Activated CD4-positive, alpha-beta memory T cell treated with anti-CD3 and anti-CD28 coated beads for 36 hours (primary cell): Measurements from ENCODE around the gene CRISP1. TPM values are rescaled to one million over a fixed set of nuclear protein-coding genes. Genes with fewer than 3 reads are reported as not detected.
"Not testable (repeated sequence)": the region's sequence is repeated elsewhere in the genome, so short reads cannot be mapped to it uniquely, and the experiment has no call there.

ENCODE experiments used
- CTCF ChIA-PET: fragments of 350-600 bp; sonication (Branson Sonifier 250); formaldehyde crosslinking; loops from one replicate; lab custom pipeline; 2021; ENCODE audit warnings: antibody characterized with exemption, inconsistent platforms; lab: Charles Lee
- POLR2A ChIA-PET: fragments of 350-600 bp; sonication (Branson Sonifier 250); formaldehyde crosslinking; loops from one replicate; lab custom pipeline; 2021; ENCODE audit warnings: antibody characterized with exemption; lab: Charles Lee
- DNase-seq: peaks from one replicate; pipeline ENCODE4 v3.0.0-alpha.2; 2020
- H3K27ac Mint-ChIP-seq: one replicate; pipeline ENCODE4 v1.8.0; 2021; ENCODE audit warnings: mixed read lengths
- H3K27me3 Mint-ChIP-seq: one replicate; pipeline ENCODE4 v1.8.0; 2021; ENCODE audit warnings: mixed read lengths
- H3K36me3 Mint-ChIP-seq: one replicate; pipeline ENCODE4 v1.8.0; 2021; ENCODE audit warnings: mixed read lengths
- H3K4me1 Mint-ChIP-seq: one replicate; pipeline ENCODE4 v1.8.0; 2021; ENCODE audit warnings: low read depth, mixed read lengths
- H3K4me3 Mint-ChIP-seq: one replicate; pipeline ENCODE4 v1.8.0; 2021; ENCODE audit warnings: mild to moderate bottlenecking, mixed read lengths
- H3K9me3 Mint-ChIP-seq: one replicate; pipeline ENCODE4 v1.8.0; 2021; ENCODE audit warnings: mixed read lengths
- intact Hi-C: fragments of 100-400 bp; cut with micrococcal nuclease; formaldehyde crosslinking; loops from one replicate; pipeline ENCODE4 v1.15.1; 2023
- total RNA-seq, 2 experiments: library from RNA; stranded (reverse); gene quantifications; one replicate each; pipeline ENCODE4 v1.2.3, GENCODE V29; 2021

The CRISP1 gene
- total RNA-seq: not detected

- H3K4me1 Mint-ChIP-seq: no peaks in the 10 kb centered on the region
- no peak within 1 kb of the TSS for H3K4me3 Mint-ChIP-seq
- no peaks in the 10 kb centered on the region for H3K27me3 Mint-ChIP-seq
- H3K9me3 Mint-ChIP-seq: peaks cover 3% of the 10 kb centered on the region
- no peak for DNase-seq
- no peaks in the 10 kb centered on the region for H3K36me3 Mint-ChIP-seq
- intact Hi-C loops: no loop called here
- POLR2A ChIA-PET: no interaction called here
- CTCF ChIA-PET: no interaction called here
- no peak within 1 kb of the TSS for H3K27ac Mint-ChIP-seq
Measured at GRCh38 chr6:49866485-49866943, at the start of gene CRISP1. Gene CRISP1, minus strand, starts transcription at chr6:49866535. Its CDS starts 9,135 bp downstream, at chr6:49857400.

GRCh38 chr6:49915035-49915434, 48.7 kb upstream of the CRISP1 start:
- H3K4me1 Mint-ChIP-seq: no peaks in the 10 kb centered on the region
- intact Hi-C loops: no loop called here
- H3K9me3 Mint-ChIP-seq: no peaks in the 10 kb centered on the region
- no peaks in the 10 kb centered on the region for H3K36me3 Mint-ChIP-seq
- CTCF ChIA-PET: no interaction called here
- POLR2A ChIA-PET: no interaction called here
- no peak overlapping the region for H3K4me3 Mint-ChIP-seq
- H3K27ac Mint-ChIP-seq: no peak overlapping the region
- no peak for DNase-seq
- H3K27me3 Mint-ChIP-seq: no peaks in the 10 kb centered on the region

GRCh38 chr6:49913636-49914375, 47.5 kb upstream of the CRISP1 start:
- Mint-ChIP-seq H3K4me3 (no peak overlapping the region), H3K9me3 (no peaks in the 10 kb centered on the region), H3K27me3 (no peaks in the 10 kb centered on the region), H3K4me1 (no peaks in the 10 kb centered on the region), H3K36me3 (no peaks in the 10 kb centered on the region), H3K27ac (no peak overlapping the region)
- ChIA-PET POLR2A (no interaction called here), CTCF (no interaction called here)
- intact Hi-C loops: no loop called here
- no peak for DNase-seq

GRCh38 chr6:49912196-49912595, 45.9 kb upstream of the CRISP1 start:
- Mint-ChIP-seq H3K27ac (no peak overlapping the region), H3K36me3 (no peaks in the 10 kb centered on the region), H3K4me1 (no peaks in the 10 kb centered on the region), H3K4me3 (no peak overlapping the region), H3K9me3 (no peaks in the 10 kb centered on the region), H3K27me3 (no peaks in the 10 kb centered on the region)
- DNase-seq: no peak
- ChIA-PET POLR2A (no interaction called here), CTCF (no interaction called here)
- intact Hi-C loops: no loop called here

GRCh38 chr6:49911252-49911651, 44.9 kb upstream of the CRISP1 start:
- POLR2A ChIA-PET: no interaction called here
- H3K4me1 Mint-ChIP-seq: no peaks in the 10 kb centered on the region
- H3K9me3 Mint-ChIP-seq: no peaks in the 10 kb centered on the region
- intact Hi-C loops: no loop called here
- H3K4me3 Mint-ChIP-seq: no peak overlapping the region
- CTCF ChIA-PET: no interaction called here
- no peak overlapping the region for H3K27ac Mint-ChIP-seq
- no peak for DNase-seq
- no peaks in the 10 kb centered on the region for H3K36me3 Mint-ChIP-seq
- no peaks in the 10 kb centered on the region for H3K27me3 Mint-ChIP-seq

GRCh38 chr6:49909563-49909962, 43.2 kb upstream of the CRISP1 start:
- H3K27ac Mint-ChIP-seq: no peak overlapping the region
- DNase-seq: no peak
- no peaks in the 10 kb centered on the region for H3K27me3 Mint-ChIP-seq
- CTCF ChIA-PET: no interaction called here
- H3K36me3 Mint-ChIP-seq: no peaks in the 10 kb centered on the region
- no peak overlapping the region for H3K4me3 Mint-ChIP-seq
- intact Hi-C loops: no loop called here
- POLR2A ChIA-PET: no interaction called here
- H3K4me1 Mint-ChIP-seq: no peaks in the 10 kb centered on the region
- H3K9me3 Mint-ChIP-seq: no peaks in the 10 kb centered on the region

- H3K27me3 Mint-ChIP-seq: no peaks in the 10 kb centered on the region
- no peak overlapping the region for H3K4me3 Mint-ChIP-seq
- intact Hi-C loops: no loop called here
- POLR2A ChIA-PET: no interaction called here
- H3K9me3 Mint-ChIP-seq: no peaks in the 10 kb centered on the region
- H3K4me1 Mint-ChIP-seq: no peaks in the 10 kb centered on the region
- CTCF ChIA-PET: interaction anchor here (0.7 kb wide), 1 partner anchor 428 kb away, joined by 3 read pairs; no protein-coding TSS in a partner anchor
- H3K36me3 Mint-ChIP-seq: no peaks in the 10 kb centered on the region
- no peak for DNase-seq
- H3K27ac Mint-ChIP-seq: no peak overlapping the region
Measured at GRCh38 chr6:49906526-49906925, 40.2 kb upstream of the CRISP1 start.

- H3K9me3 Mint-ChIP-seq: no peaks in the 10 kb centered on the region
- no peak for DNase-seq
- no peak overlapping the region for H3K4me3 Mint-ChIP-seq
- H3K36me3 Mint-ChIP-seq: no peaks in the 10 kb centered on the region
- CTCF ChIA-PET: no interaction called here
- intact Hi-C loops: no loop called here
- POLR2A ChIA-PET: no interaction called here
- H3K27ac Mint-ChIP-seq: no peak overlapping the region
- H3K27me3 Mint-ChIP-seq: no peaks in the 10 kb centered on the region
- H3K4me1 Mint-ChIP-seq: no peaks in the 10 kb centered on the region
Measured at GRCh38 chr6:49905296-49905695, 39.0 kb upstream of the CRISP1 start.

- no peaks in the 10 kb centered on the region for H3K36me3 Mint-ChIP-seq
- CTCF ChIA-PET: no interaction called here
- H3K9me3 Mint-ChIP-seq: no peaks in the 10 kb centered on the region
- POLR2A ChIA-PET: no interaction called here
- no peaks in the 10 kb centered on the region for H3K27me3 Mint-ChIP-seq
- no peaks in the 10 kb centered on the region for H3K4me1 Mint-ChIP-seq
- H3K27ac Mint-ChIP-seq: no peak overlapping the region
- no peak for DNase-seq
- intact Hi-C loops: no loop called here
- no peak overlapping the region for H3K4me3 Mint-ChIP-seq
Measured at GRCh38 chr6:49902856-49903255, 36.5 kb upstream of the CRISP1 start.

- Mint-ChIP-seq H3K27ac (no peak overlapping the region), H3K36me3 (no peaks in the 10 kb centered on the region), H3K27me3 (no peaks in the 10 kb centered on the region), H3K4me1 (no peaks in the 10 kb centered on the region), H3K9me3 (peaks cover 11% of the 10 kb centered on the region), H3K4me3 (no peak overlapping the region)
- DNase-seq: no peak
- intact Hi-C loops: no loop called here
- ChIA-PET POLR2A (no interaction called here), CTCF (no interaction called here)
Measured at GRCh38 chr6:49898904-49899566, 32.7 kb upstream of the CRISP1 start.

- H3K4me3 Mint-ChIP-seq, POLR2A ChIA-PET, H3K27me3 Mint-ChIP-seq, H3K27ac Mint-ChIP-seq, H3K36me3 Mint-ChIP-seq, CTCF ChIA-PET, intact Hi-C loops, H3K4me1 Mint-ChIP-seq, DNase-seq: not testable (repeated sequence)
- H3K9me3 Mint-ChIP-seq: peaks cover 14% of the 10 kb centered on the region
Measured at GRCh38 chr6:49895553-49895952, 29.2 kb upstream of the CRISP1 start.

GRCh38 chr6:49892280-49892679, 25.9 kb upstream of the CRISP1 start:
- Mint-ChIP-seq H3K9me3 (peaks cover 14% of the 10 kb centered on the region), H3K4me1 (no peaks in the 10 kb centered on the region), H3K4me3 (no peak overlapping the region), H3K27ac (no peak overlapping the region), H3K27me3 (no peaks in the 10 kb centered on the region), H3K36me3 (no peaks in the 10 kb centered on the region)
- no peak for DNase-seq
- intact Hi-C loops: no loop called here
- ChIA-PET CTCF (no interaction called here), POLR2A (no interaction called here)

- peaks cover 14% of the 10 kb centered on the region for H3K9me3 Mint-ChIP-seq
- ChIA-PET CTCF (no interaction called here), POLR2A (no interaction called here)
- intact Hi-C loops: no loop called here
- H3K4me3 Mint-ChIP-seq: no peak overlapping the region
- DNase-seq: no peak
- H3K27me3 Mint-ChIP-seq: no peaks in the 10 kb centered on the region
- H3K36me3 Mint-ChIP-seq: no peaks in the 10 kb centered on the region
- H3K4me1 Mint-ChIP-seq: no peaks in the 10 kb centered on the region
- H3K27ac Mint-ChIP-seq: no peak overlapping the region
Measured at GRCh38 chr6:49890988-49891387, 24.7 kb upstream of the CRISP1 start.
